Measurements from ENCODE around the gene JAKMIP2. TPM values are rescaled to one million over a fixed set of nuclear protein-coding genes. Genes with fewer than 3 reads are reported as not detected.

Gene JAKMIP2
- total RNA-seq, 1 donor from 2014 or later, result 6.0 TPM

DNA sequence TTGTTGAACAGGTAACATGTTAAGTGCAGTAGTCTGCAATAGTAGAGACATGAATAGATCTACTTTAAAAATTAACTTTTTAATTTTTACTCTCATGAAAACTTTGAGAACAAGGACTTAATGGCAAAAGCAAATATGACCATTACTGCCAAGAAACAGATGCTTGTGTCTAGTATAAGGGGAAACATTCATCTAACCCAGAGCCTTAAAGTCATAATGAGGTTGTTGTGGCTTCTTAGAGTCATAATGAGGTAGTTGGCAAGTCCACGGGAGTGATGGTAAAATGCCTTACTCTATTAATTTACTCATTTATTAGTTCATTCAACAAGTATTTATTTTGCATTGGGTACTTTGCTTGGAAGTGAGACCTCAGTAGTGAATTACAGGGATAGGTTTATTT, 71.5 kb downstream of the JAKMIP2 start:
- TF ChIP-seq CTCF (IDR thresholded peaks at IDR 0.05; ENCODE audit: unreplicated experiment), result no peak
- DNase-seq (ENCODE audit: low spot score, unreplicated experiment), result no peak
- Mint-ChIP-seq H3K4me1 (ENCODE audit: low read depth) (peaks cover 3% of the 10 kb centered on the region), H3K36me3 (ENCODE audit: insufficient read depth) (no peaks in the 10 kb centered on the region), H3K27ac (no peak overlapping the region), H3K27me3 (no peaks in the 10 kb centered on the region), H3K9me3 (ENCODE audit: low read depth) (no peaks in the 10 kb centered on the region), H3K4me3 (ENCODE audit: low read depth) (no peak overlapping the region)

- no peak overlapping the region for H3K27ac Mint-ChIP-seq
- H3K4me1 Mint-ChIP-seq (ENCODE audit: low read depth), result peaks cover 3% of the 10 kb centered on the region
- DNase-seq (ENCODE audit: low spot score, unreplicated experiment), result no peak
- TF ChIP-seq CTCF (IDR thresholded peaks at IDR 0.05; ENCODE audit: unreplicated experiment), result no peak
- H3K36me3 Mint-ChIP-seq (ENCODE audit: insufficient read depth), result no peaks in the 10 kb centered on the region
- no peaks in the 10 kb centered on the region for H3K27me3 Mint-ChIP-seq
- H3K4me3 Mint-ChIP-seq (ENCODE audit: low read depth), result no peak overlapping the region
- H3K9me3 Mint-ChIP-seq (ENCODE audit: low read depth), result no peaks in the 10 kb centered on the region
Observed at GRCh38 chr5:147708708-147709107, 73.8 kb downstream of the JAKMIP2 start.

- H3K27me3 Mint-ChIP-seq, result no peaks in the 10 kb centered on the region
- DNase-seq (ENCODE audit: low spot score, unreplicated experiment), result no peak
- no peak for TF ChIP-seq CTCF (IDR thresholded peaks at IDR 0.05; ENCODE audit: unreplicated experiment)
- H3K9me3 Mint-ChIP-seq (ENCODE audit: low read depth), result no peaks in the 10 kb centered on the region
- no peak overlapping the region for H3K27ac Mint-ChIP-seq
- H3K4me3 Mint-ChIP-seq (ENCODE audit: low read depth), result no peak overlapping the region
- no peaks in the 10 kb centered on the region for H3K36me3 Mint-ChIP-seq (ENCODE audit: insufficient read depth)
- H3K4me1 Mint-ChIP-seq (ENCODE audit: low read depth), result no peaks in the 10 kb centered on the region
Observed at GRCh38 chr5:147704544-147704943, 78.0 kb downstream of the JAKMIP2 start.

DNA sequence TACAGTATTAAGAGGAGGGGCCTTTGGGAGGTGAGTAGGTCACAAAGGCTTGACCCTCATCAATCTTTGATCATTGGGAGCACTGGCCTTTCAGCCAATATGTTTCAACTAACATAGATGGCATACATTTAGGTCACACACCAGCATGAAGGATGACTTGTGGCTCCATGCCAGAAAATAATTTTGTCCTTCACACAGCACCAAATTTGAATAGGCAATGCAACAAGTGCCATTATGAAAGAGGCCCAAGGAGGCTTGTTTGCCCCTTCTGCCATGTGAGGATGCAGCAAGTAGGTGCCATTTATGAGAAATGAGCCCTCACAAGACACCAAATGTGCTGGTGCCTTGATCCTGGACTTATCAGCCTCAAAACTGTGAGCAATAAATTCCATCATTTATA, 81.1 kb downstream of the JAKMIP2 start:
- H3K4me1 Mint-ChIP-seq (ENCODE audit: low read depth), result peaks cover 1% of the 10 kb centered on the region
- H3K27ac Mint-ChIP-seq, result no peak overlapping the region
- no peaks in the 10 kb centered on the region for H3K27me3 Mint-ChIP-seq
- no peak for DNase-seq (ENCODE audit: low spot score, unreplicated experiment)
- peaks cover 15% of the 10 kb centered on the region for H3K36me3 Mint-ChIP-seq (ENCODE audit: insufficient read depth)
- no peak overlapping the region for H3K4me3 Mint-ChIP-seq (ENCODE audit: low read depth)
- peaks cover 21% of the 10 kb centered on the region for H3K9me3 Mint-ChIP-seq (ENCODE audit: low read depth)
- TF ChIP-seq CTCF (IDR thresholded peaks at IDR 0.05; ENCODE audit: unreplicated experiment), result no peak

DNA sequence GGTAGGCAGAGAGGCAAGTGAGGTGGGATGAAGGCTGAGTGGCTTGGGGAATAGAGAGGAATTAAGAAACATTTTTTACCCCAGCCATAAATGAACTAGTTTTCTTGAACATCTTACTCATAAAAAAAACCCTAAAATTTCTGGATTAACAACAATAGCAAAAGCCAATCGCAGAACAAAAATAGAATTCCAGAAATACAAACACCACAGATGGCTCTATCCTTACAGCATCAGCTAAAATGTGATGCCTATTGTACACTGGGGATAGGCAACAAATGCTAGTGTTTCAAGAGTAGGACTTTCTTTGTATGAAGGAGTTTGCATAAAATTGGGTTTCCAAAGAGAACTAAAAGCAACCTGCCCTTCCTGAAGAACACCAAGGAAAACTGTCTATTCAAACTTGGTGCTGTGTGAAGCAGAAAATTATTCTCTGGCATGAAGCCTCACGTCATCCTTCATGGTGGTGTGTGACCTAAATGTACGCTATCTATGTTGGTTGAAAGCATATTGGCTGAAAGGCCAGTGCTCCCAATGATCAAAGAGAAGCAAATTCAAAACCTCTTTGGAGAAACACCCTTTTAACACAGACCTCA, 82.9 kb downstream of the JAKMIP2 start:
- peaks cover 1% of the 10 kb centered on the region for H3K4me1 Mint-ChIP-seq (ENCODE audit: low read depth)
- no peaks in the 10 kb centered on the region for H3K27me3 Mint-ChIP-seq
- TF ChIP-seq CTCF (IDR thresholded peaks at IDR 0.05; ENCODE audit: unreplicated experiment), result no peak
- H3K36me3 Mint-ChIP-seq (ENCODE audit: insufficient read depth), result peaks cover 15% of the 10 kb centered on the region
- peaks cover 22% of the 10 kb centered on the region for H3K9me3 Mint-ChIP-seq (ENCODE audit: low read depth)
- no peak for DNase-seq (ENCODE audit: low spot score, unreplicated experiment)
- H3K4me3 Mint-ChIP-seq (ENCODE audit: low read depth), result no peak overlapping the region
- H3K27ac Mint-ChIP-seq, result no peak overlapping the region

Data from progenitor cell of endocrine pancreas (in vitro differentiated cells).